GM12878 (cell line): Measurements from ENCODE around the gene HOXD9. TPM values are rescaled to one million over a fixed set of nuclear protein-coding genes. Genes with fewer than 3 reads are reported as not detected.
A peak's percentile ranks its signal among the peaks of the same experiment; 100 is the strongest.

ENCODE experiments used
- ATAC-seq: fragments of 200-7000 bp; cut with Tn5 transposase; 3 replicates; pipeline ENCODE4 v1.9.1; 2020; ENCODE audit warnings: mild to moderate bottlenecking, moderate library complexity
- BruUV-seq: library from RNA; stranded (reverse); fragments of 400-500 nt; replicated peaks from 2 replicates; lab custom pipeline; 2021; lab: Mats Ljungman, UMichigan
- CTCF ChIA-PET: fragments of 300-600 bp; sonication (Branson Sonifier 250); formaldehyde crosslinking; extraction: SDS; loops from one replicate; lab custom pipeline; 2021; ENCODE audit warnings: inconsistent platforms; lab: Yijun Ruan, JAX
- POLR2A ChIA-PET: fragments of 350-600 bp; formaldehyde crosslinking; extraction: SDS; loops from one replicate; lab custom pipeline; 2021; ENCODE audit warnings: inconsistent platforms; lab: Charles Lee
- RAD21 ChIA-PET: fragments of 300-600 bp; sonication (Branson Sonifier 250); formaldehyde crosslinking; loops from one replicate; lab custom pipeline; 2023; ENCODE audit warnings: antibody characterized with exemption; ENCODE audit not compliant: unreplicated experiment; lab: Charles Lee
- SMC1A ChIA-PET: fragments of 300-600 bp; sonication (Branson Sonifier 250); formaldehyde crosslinking; loops from one replicate; lab custom pipeline; 2023; ENCODE audit not compliant: unreplicated experiment, uncharacterized antibody; lab: Charles Lee
- DNase-seq: peaks from one replicate; pipeline ENCODE4 v3.0.0-alpha.2; 2011; ENCODE audit warnings: low read depth, low spot score
- FAIRE-seq: peaks from 3 replicates; lab custom pipeline; 2011; peaks lifted over from hg19 to GRCh38; lab: Jason Lieb, UNC
- H2AFZ ChIP-seq: 2 replicates; pipeline ENCODE4 v1.6.0; 2011; ENCODE audit warnings: low read depth, low read length, control low read depth; ENCODE audit not compliant: control insufficient read depth
- H3K27ac ChIP-seq: 2 replicates; pipeline ENCODE4 v1.5.1; 2011; ENCODE audit warnings: control low read depth; ENCODE audit not compliant: control insufficient read depth, insufficient read depth
- H3K27me3 ChIP-seq, 2 experiments: replicated peaks in 1 of 2; 2 replicates each; pipeline versions ENCODE4 v1.6.0 to v1.6.1; 2011; ENCODE audit warnings: low read length in 1 of 2; ENCODE audit not compliant: control insufficient read depth in 2 of 2, insufficient read depth in 2 of 2
- H3K36me3 ChIP-seq, 2 experiments: 2 replicates each; pipeline ENCODE4 v1.5.1; 2011; ENCODE audit warnings: low read length in 1 of 2; ENCODE audit not compliant: control insufficient read depth in 2 of 2, insufficient read depth in 2 of 2
- H3K4me1 ChIP-seq: 2 replicates; pipeline ENCODE4 v1.6.1; 2011; ENCODE audit warnings: mild to moderate bottlenecking, low read length, moderate library complexity, mixed read lengths; ENCODE audit not compliant: control insufficient read depth, insufficient read depth
- H3K4me2 ChIP-seq: 2 replicates; pipeline ENCODE4 v1.6.0; 2011; ENCODE audit warnings: control low read depth; ENCODE audit not compliant: control insufficient read depth, insufficient read depth
- H3K4me3 ChIP-seq: fragments of 200-600 bp; sonication (generic); 2 replicates; pipeline ENCODE4 v1.5.1; 2016
- H3K79me2 ChIP-seq: 2 replicates; pipeline ENCODE4 v1.6.0; 2011; ENCODE audit warnings: low read length; ENCODE audit not compliant: control insufficient read depth, insufficient read depth
- H3K9ac ChIP-seq: 2 replicates; pipeline ENCODE4 v1.8.0; 2011; ENCODE audit warnings: low read length, control low read depth, mixed read lengths; ENCODE audit not compliant: control insufficient read depth, insufficient read depth
- H3K9me3 ChIP-seq: replicated peaks from 3 replicates; pipeline ENCODE4 v1.5.1; 2011; ENCODE audit warnings: mild to moderate bottlenecking, low read length; ENCODE audit not compliant: control insufficient read depth, insufficient read depth
- H4K20me1 ChIP-seq: 2 replicates; pipeline ENCODE4 v1.6.0; 2011; ENCODE audit not compliant: control insufficient read depth, insufficient read depth
- ATF7 ChIP-seq: fragments of 450-650 bp; IDR thresholded peaks from 2 replicates; pipeline ENCODE4 v1.6.1; 2016; ENCODE audit warnings: low read depth, mild to moderate bottlenecking
- SUZ12 ChIP-seq: fragments of 200-600 bp; sonication (generic); IDR thresholded peaks from one replicate; pipeline ENCODE4 v1.6.1; 2018; ENCODE audit warnings: antibody characterized with exemption, mild to moderate bottlenecking; ENCODE audit not compliant: unreplicated experiment
- WGBS: methylation state at CpG from one replicate; pipeline ENCODE4 v1.1.6; 2016; ENCODE audit warnings: low lambda C conversion rate; ENCODE audit not compliant: insufficient replicate concordance, insufficient coverage; ENCODE audit errors: missing lambda C conversion rate; 5-methylcytosine and 5-hydroxymethylcytosine counted together
- in situ Hi-C: fragments of 300-500 bp; cut with MboI; formaldehyde crosslinking; loops from 9 replicates; pipeline ENCODE4 v1.14.3; 2018; ENCODE audit warnings: mixed read lengths
- intact Hi-C: fragments of 100-400 bp; cut with micrococcal nuclease; formaldehyde crosslinking; loops from one replicate; pipeline ENCODE4 v1.14.2; 2022; ENCODE audit not compliant: unreplicated experiment
- polyA plus RNA-seq, 11 experiments: library from polyadenylated mRNA; depleted of rRNA in 4 of 11; unstranded in 6 of 11; stranded (reverse) in 5 of 11; fragments of >200 nt; fragmentation: Nextera tagmentation in 4 of 11; fragmentation: Illumina TruSeq in 1 of 11; extraction: Ambion mirVana in 4 of 11; extraction: Trizol in 1 of 11; gene quantifications; 1 replicate in 1 of 11; 2 replicates in 10 of 11; pipeline versions ENCODE4 v1.2.1 to v1.2.3, GENCODE V29; 2011 to 2016; ENCODE audit warnings: inconsistent platforms in 2 of 11, missing spikeins in 2 of 11, low read depth in 1 of 11
- total RNA-seq, 4 experiments: library from RNA; depleted of rRNA in 3 of 4; stranded (reverse); fragments of >200 nt in 3 of 4; fragmentation: Illumina TruSeq in 1 of 4; extraction: Trizol in 1 of 4; gene quantifications; 2 replicates each; pipeline versions ENCODE4 v1.2.1 to v1.2.3, GENCODE V29; 2013 to 2021
- TF ChIP-seq, protein P1 (sequence below): fragments of 450-650 bp; IDR thresholded peaks from 2 replicates; pipeline ENCODE4 v1.6.1; 2014; ENCODE audit warnings: mild to moderate bottlenecking

The HOXD9 gene
- total and polyA plus RNA-seq, 10 of the 15 experiments (the other 5 are each of a cell fraction or from before 2014, with no cell fraction given) = not detected

DNA sequence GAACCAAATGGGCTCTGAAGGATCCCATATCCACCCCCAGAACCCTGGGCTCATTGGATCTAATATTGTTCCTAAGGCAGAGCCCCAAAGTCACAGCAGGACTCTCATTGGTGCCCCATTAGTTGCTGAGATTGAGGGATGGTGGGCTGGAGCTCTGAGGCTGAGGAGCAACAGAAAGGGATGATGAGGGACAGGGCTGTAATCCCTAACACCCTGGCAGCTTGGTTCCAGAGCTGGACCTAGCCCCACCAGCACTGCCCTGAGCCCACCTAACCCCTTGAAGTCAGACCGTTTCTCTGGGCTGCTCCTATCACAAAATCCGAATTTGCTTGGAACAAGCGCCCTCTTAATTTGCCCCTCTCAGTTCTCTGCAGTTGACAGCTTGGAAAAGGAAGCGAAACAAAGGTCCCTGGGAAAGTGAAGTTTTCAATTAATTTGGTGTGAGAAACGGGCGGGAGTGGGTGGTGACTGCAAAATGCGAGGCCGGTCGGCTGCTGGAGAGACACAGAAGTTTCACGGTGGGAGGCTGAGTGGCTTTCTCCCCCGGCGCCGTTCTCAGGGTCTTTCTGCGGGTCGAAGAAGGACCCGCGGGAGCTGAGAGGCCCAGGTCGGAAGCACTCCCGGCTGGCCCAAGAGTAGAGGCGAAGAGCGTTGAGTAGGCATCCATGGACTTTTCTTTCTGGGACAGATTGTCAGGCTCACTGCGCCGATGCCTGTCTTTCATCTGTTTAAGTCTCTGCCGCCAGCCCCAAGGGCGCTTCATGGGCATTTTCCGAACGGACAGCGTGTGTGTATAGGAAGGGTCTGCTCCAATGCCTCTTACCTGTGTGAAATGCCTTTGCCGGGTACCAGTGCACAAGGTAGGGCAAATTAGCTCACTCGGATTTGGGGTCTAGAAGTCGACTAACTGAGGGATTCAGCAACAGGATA is 30.9 kb upstream of the HOXD9 start (continued):
- TF ChIP-seq, protein P1, sequence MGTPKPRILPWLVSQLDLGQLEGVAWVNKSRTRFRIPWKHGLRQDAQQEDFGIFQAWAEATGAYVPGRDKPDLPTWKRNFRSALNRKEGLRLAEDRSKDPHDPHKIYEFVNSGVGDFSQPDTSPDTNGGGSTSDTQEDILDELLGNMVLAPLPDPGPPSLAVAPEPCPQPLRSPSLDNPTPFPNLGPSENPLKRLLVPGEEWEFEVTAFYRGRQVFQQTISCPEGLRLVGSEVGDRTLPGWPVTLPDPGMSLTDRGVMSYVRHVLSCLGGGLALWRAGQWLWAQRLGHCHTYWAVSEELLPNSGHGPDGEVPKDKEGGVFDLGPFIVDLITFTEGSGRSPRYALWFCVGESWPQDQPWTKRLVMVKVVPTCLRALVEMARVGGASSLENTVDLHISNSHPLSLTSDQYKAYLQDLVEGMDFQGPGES = no peak

DNA sequence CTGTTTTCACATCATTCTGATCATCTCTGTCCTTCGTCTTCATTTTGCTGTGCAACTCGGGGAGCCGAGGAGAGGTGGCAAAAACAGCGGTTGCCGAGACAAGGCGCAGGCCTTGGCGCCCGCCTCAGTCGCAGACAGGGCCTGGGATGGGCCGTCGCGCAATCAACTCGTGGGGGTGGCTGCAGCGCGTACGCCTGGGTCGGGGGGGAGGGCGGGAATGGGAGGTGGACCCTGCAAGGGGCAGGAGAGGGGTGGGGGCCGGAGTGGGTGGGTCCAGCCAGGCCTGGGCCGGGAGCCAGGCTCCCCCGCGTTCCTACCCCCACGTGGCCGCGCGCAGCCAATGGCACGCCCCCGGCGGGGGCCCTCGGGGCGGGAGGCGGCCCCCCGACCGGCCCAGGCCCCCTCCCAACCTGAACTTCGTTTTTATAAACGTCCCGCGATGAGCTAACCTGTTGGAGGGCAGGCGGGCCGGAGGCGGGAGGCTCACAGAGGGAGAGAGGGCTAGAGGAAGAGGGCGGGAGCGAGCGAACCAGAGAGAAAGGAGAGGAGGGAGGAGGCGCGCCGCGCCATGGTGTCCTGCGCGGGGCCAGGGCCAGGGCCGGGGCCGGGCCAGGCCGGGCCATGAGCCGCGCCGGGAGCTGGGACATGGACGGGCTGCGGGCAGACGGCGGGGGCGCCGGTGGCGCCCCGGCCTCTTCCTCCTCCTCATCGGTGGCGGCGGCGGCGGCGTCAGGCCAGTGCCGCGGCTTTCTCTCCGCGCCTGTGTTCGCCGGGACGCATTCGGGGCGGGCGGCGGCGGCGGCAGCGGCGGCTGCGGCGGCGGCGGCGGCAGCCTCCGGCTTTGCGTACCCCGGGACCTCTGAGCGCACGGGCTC is 30.0 kb upstream of the HOXD9 start, which contains the start of gene HOXD13:
TSS of gene HOXD13 (plus strand) at position 452 of the 875 bp plus-strand sequence. CDS start at position 622, 170 bp downstream.
- ATAC-seq (no peak), FAIRE-seq (no peak), DNase-seq (no peak)
- no TSS peak for BruUV-seq
- RAD21 ChIA-PET = no interaction called here
- Histone ChIP-seq H3K36me3 (no peaks in the 10 kb centered on the region), H2AFZ (no peak within 1 kb of the TSS), H3K27ac (no peak within 1 kb of the TSS), H3K4me2 (no peak within 1 kb of the TSS), H4K20me1 (no peaks in the 10 kb centered on the region), H3K79me2 (no peaks in the 10 kb centered on the region), H3K9ac (no peak within 1 kb of the TSS)
- CTCF ChIA-PET = no interaction called here
- in situ Hi-C loops (no loop called here), intact Hi-C loops (no loop called here)
- WGBS = 39% methylated on average over 52 of the region's 95 CpGs
- TF ChIP-seq SUZ12 (peak; percentile 16), ATF7 (no peak)
- TF ChIP-seq, all 136 proteins: peak for 1
- SMC1A ChIA-PET = interaction anchor here (0.7 kb wide), 1 partner anchor 458 kb away, joined by 3 read pairs; no protein-coding TSS in a partner anchor
- Histone ChIP-seq H3K4me1 (peaks cover 3% of the 10 kb centered on the region; the same call in 1 of the 2 replicates), H3K9me3 (no peaks in the 10 kb centered on the region), H3K27me3 (peaks cover 11 to 33% of the 10 kb centered on the region in 2 experiments), H3K4me3 (no peak within 1 kb of the TSS)
- POLR2A ChIA-PET = no interaction called here
